Suppressor macrophage (primary cell): Measurements from ENCODE around the gene ZNF765.
A peak's percentile ranks its signal among the peaks of the same experiment; 100 is the strongest.
"Not testable (repeated sequence)": the region's sequence is repeated elsewhere in the genome, so short reads cannot be mapped to it uniquely, and the experiment has no call there.

Experiments used
- DNase-seq, 4 experiments: peaks; one replicate each; pipeline ENCODE4 v3.0.0-alpha.2; 2020 to 2022

ZNF765 gene

GRCh38 chr19:53422551-53422950 lies 27.6 kb downstream of the ZNF765 start:
- DNase-seq: no peak

GRCh38 chr19:53423074-53423473 lies 28.1 kb downstream of the ZNF765 start:
- not testable (repeated sequence) for DNase-seq

GRCh38 chr19:53423680-53424079 lies 28.7 kb downstream of the ZNF765 start:
- DNase-seq: peak in 2 of 4 experiments; percentile 11 to 22

- peak; percentile 84 to 92 (median 88) for DNase-seq
Measured at GRCh38 chr19:53424968-53425597, 30.1 kb downstream of the ZNF765 start.

GRCh38 chr19:53431399-53432087 lies 36.6 kb downstream of the ZNF765 start, which contains the start of gene ZNF761:
ZNF761 (plus strand) TSS chr19:53431984; CDS start chr19:53447269, 15,285 bp downstream.
- peak; percentile 96 to 99 (median 98) for DNase-seq

- peak; percentile 32 to 64 (median 50) for DNase-seq
Measured at GRCh38 chr19:53432088-53432661, 37.2 kb downstream of the ZNF765 start.

GRCh38 chr19:53443809-53444208 lies 48.9 kb downstream of the ZNF765 start:
- DNase-seq: not testable (repeated sequence)

GRCh38 chr19:53447196-53447595 lies 52.2 kb downstream of the ZNF765 start:
- not testable (repeated sequence) for DNase-seq

- DNase-seq: no peak
Measured at GRCh38 chr19:53455828-53456227, 60.9 kb downstream of the ZNF765 start.

- DNase-seq: not testable (repeated sequence)
Measured at GRCh38 chr19:53460131-53460721, 65.3 kb downstream of the ZNF765 start.

- no peak for DNase-seq
Measured at GRCh38 chr19:53461866-53462265, 66.9 kb downstream of the ZNF765 start.

GRCh38 chr19:53462861-53463260 lies 67.9 kb downstream of the ZNF765 start:
- DNase-seq: no peak

GRCh38 chr19:53463263-53463662 lies 68.3 kb downstream of the ZNF765 start:
- DNase-seq: no peak

GRCh38 chr19:53466726-53467484 lies 72.0 kb downstream of the ZNF765 start:
- DNase-seq: no peak

- peak; percentile 92 to 98 (median 96) for DNase-seq
Measured at GRCh38 chr19:53467485-53468262, 72.7 kb downstream of the ZNF765 start, which contains the start of gene ZNF813. ZNF813 (plus strand) TSS chr19:53467733; CDS start chr19:53483823, 16,090 bp downstream.

GRCh38 chr19:53468628-53469027 lies 73.7 kb downstream of the ZNF765 start:
- peak in 1 of 4 experiments; percentile 14 for DNase-seq

- DNase-seq: no peak
Measured at GRCh38 chr19:53471916-53472315, 77.0 kb downstream of the ZNF765 start.

GRCh38 chr19:53474832-53475231 lies 79.9 kb downstream of the ZNF765 start:
- peak in 2 of 4 experiments; percentile 4 to 10 for DNase-seq

GRCh38 chr19:53475470-53475869 lies 80.5 kb downstream of the ZNF765 start:
- DNase-seq: not testable (repeated sequence)
